Astrocyte (in vitro differentiated cells and primary cell): ENCODE measurements around the gene MYT1. TPM values are rescaled to one million over a fixed set of nuclear protein-coding genes. Genes with fewer than 3 reads are reported as not detected.
A peak's percentile ranks its signal among the peaks of the same experiment; 100 is the strongest.

Experiments used
- DNase-seq: peaks from one replicate; pipeline ENCODE4 v3.0.0-alpha.2; 2010; ENCODE audit warnings: low read depth
- FAIRE-seq: peaks from 2 replicates; lab custom pipeline; 2011; peaks lifted over from hg19 to GRCh38; lab: Jason Lieb, UNC
- H2AFZ ChIP-seq: 2 replicates; pipeline ENCODE4 v1.6.0; 2012; ENCODE audit warnings: low read depth, low read length, inconsistent platforms
- H3K27ac ChIP-seq: 2 replicates; pipeline ENCODE4 v1.5.1; 2011; ENCODE audit warnings: low read depth, low read length, inconsistent platforms
- H3K27me3 ChIP-seq: 2 replicates; pipeline ENCODE4 v1.6.0; 2011; ENCODE audit warnings: low read length, inconsistent platforms; ENCODE audit not compliant: insufficient read depth
- H3K36me3 ChIP-seq: 2 replicates; pipeline ENCODE4 v1.5.1; 2011; ENCODE audit warnings: low read length, inconsistent platforms; ENCODE audit not compliant: insufficient read depth
- H3K4me1 ChIP-seq: 2 replicates; pipeline ENCODE4 v1.5.1; 2011; ENCODE audit warnings: low read length, inconsistent platforms; ENCODE audit not compliant: insufficient read depth
- H3K4me2 ChIP-seq: 2 replicates; pipeline ENCODE4 v1.6.0; 2012; ENCODE audit warnings: low read length, inconsistent platforms
- H3K4me3 ChIP-seq: 2 replicates; pipeline ENCODE4 v1.5.1; 2011; ENCODE audit warnings: low read depth, mild to moderate bottlenecking, low read length, inconsistent platforms; ENCODE audit not compliant: insufficient read depth
- H3K79me2 ChIP-seq: 2 replicates; pipeline ENCODE4 v1.6.0; 2012; ENCODE audit warnings: mild to moderate bottlenecking, low read length, inconsistent platforms; ENCODE audit not compliant: insufficient read depth
- H3K9ac ChIP-seq: 2 replicates; pipeline ENCODE4 v1.6.0; 2012; ENCODE audit warnings: mild to moderate bottlenecking, low read length, inconsistent platforms
- H3K9me3 ChIP-seq: 2 replicates; pipeline ENCODE4 v1.5.1; 2012; ENCODE audit warnings: low read depth, mild to moderate bottlenecking, low read length, inconsistent platforms; ENCODE audit not compliant: insufficient read depth
- H4K20me1 ChIP-seq: 2 replicates; pipeline ENCODE4 v1.6.0; 2012; ENCODE audit warnings: low read length, inconsistent platforms; ENCODE audit not compliant: insufficient read depth
- H3K27ac Mint-ChIP-seq: one replicate; pipeline ENCODE4 v1.8.0; 2021; ENCODE audit warnings: mild to moderate bottlenecking, mixed read lengths; ENCODE audit not compliant: unreplicated experiment
- H3K27me3 Mint-ChIP-seq: one replicate; pipeline ENCODE4 v1.8.0; 2021; ENCODE audit warnings: low read depth, mixed read lengths; ENCODE audit not compliant: unreplicated experiment
- H3K36me3 Mint-ChIP-seq: one replicate; pipeline ENCODE4 v1.8.0; 2021; ENCODE audit warnings: low read depth, mixed read lengths; ENCODE audit not compliant: unreplicated experiment
- H3K4me1 Mint-ChIP-seq: one replicate; pipeline ENCODE4 v1.8.0; 2021; ENCODE audit warnings: low read depth, mixed read lengths; ENCODE audit not compliant: unreplicated experiment
- H3K4me3 Mint-ChIP-seq: one replicate; pipeline ENCODE4 v1.8.0; 2021; ENCODE audit warnings: mild to moderate bottlenecking, moderate library complexity, mixed read lengths; ENCODE audit not compliant: unreplicated experiment
- H3K9me3 Mint-ChIP-seq: one replicate; pipeline ENCODE4 v1.8.0; 2021; ENCODE audit warnings: mild to moderate bottlenecking, mixed read lengths; ENCODE audit not compliant: unreplicated experiment
- CTCF ChIP-seq: IDR thresholded peaks from 2 replicates; pipeline ENCODE4 v1.5.1; 2011; ENCODE audit warnings: low read depth, mild to moderate bottlenecking, inconsistent platforms, low read length, moderate library complexity; ENCODE audit not compliant: insufficient read depth
- EZH2 ChIP-seq: IDR thresholded peaks from 2 replicates; pipeline ENCODE4 v1.6.1; 2012; ENCODE audit warnings: mild to moderate bottlenecking, low read length, inconsistent platforms; ENCODE audit not compliant: insufficient read depth
- total RNA-seq: library from RNA; stranded (reverse); gene quantifications from 2 replicates; pipeline ENCODE4 v1.2.1, GENCODE V29; 2021

The MYT1 gene
- total RNA-seq, 1 donor from 2014 or later = not detected

GRCh38 chr20:64255361-64256281 is 91.4 kb downstream of the MYT1 start, which contains the start of gene PCMTD2:
TSS of gene PCMTD2 (plus strand) at chr20:64255748. CDS start at chr20:64259966, 4,218 bp downstream.
- DNase-seq = peak; percentile 52
- H3K36me3 Mint-ChIP-seq = no peaks in the 10 kb centered on the region

GRCh38 chr20:64256282-64256935 is 92.2 kb downstream of the MYT1 start:
- no peaks in the 10 kb centered on the region for H3K36me3 ChIP-seq
- H3K79me2 ChIP-seq = peaks cover 28% of the 10 kb centered on the region
- Mint-ChIP-seq H3K4me1 (peaks cover 16% of the 10 kb centered on the region), H3K27ac (peak overlapping the region; percentile 78), H3K9me3 (no peaks in the 10 kb centered on the region), H3K4me3 (peak overlapping the region; percentile 91), H3K27me3 (peaks cover 3% of the 10 kb centered on the region), H3K36me3 (no peaks in the 10 kb centered on the region)
- H3K27me3 ChIP-seq = no peaks in the 10 kb centered on the region
- FAIRE-seq = no peak
- H4K20me1 ChIP-seq = no peaks in the 10 kb centered on the region
- TF ChIP-seq CTCF = no peak
- TF ChIP-seq EZH2 = no peak
- peak; percentile 1 for DNase-seq
- peak overlapping the region; percentile 81 for H2AFZ ChIP-seq
- H3K4me1 ChIP-seq = peaks cover 15% of the 10 kb centered on the region
- peak overlapping the region; percentile 90 for H3K9ac ChIP-seq
- H3K4me3 ChIP-seq = peak overlapping the region; percentile 90
- H3K27ac ChIP-seq = peak overlapping the region; percentile 62
- peak overlapping the region; percentile 99 for H3K4me2 ChIP-seq
- H3K9me3 ChIP-seq = no peaks in the 10 kb centered on the region

More at GRCh38 chr20:64255361-64256281, 91.4 kb downstream of the MYT1 start, which contains the start of gene PCMTD2:
- H3K27ac ChIP-seq = peak within 1 kb of the TSS; percentile 62
- peak within 1 kb of the TSS; percentile 95 for H2AFZ ChIP-seq
- TF ChIP-seq CTCF (no peak), EZH2 (no peak)
- H4K20me1 ChIP-seq = no peaks in the 10 kb centered on the region
- no peaks in the 10 kb centered on the region for H3K36me3 ChIP-seq
- Mint-ChIP-seq H3K9me3 (no peaks in the 10 kb centered on the region), H3K4me1 (peaks cover 14% of the 10 kb centered on the region), H3K27me3 (peaks cover 7% of the 10 kb centered on the region), H3K4me3 (peak within 1 kb of the TSS; percentile 91), H3K27ac (peak within 1 kb of the TSS; percentile 78)
- FAIRE-seq = no peak
- peak within 1 kb of the TSS; percentile 90 for H3K4me3 ChIP-seq
- H3K27me3 ChIP-seq = peaks cover 7% of the 10 kb centered on the region
- H3K9me3 ChIP-seq = no peaks in the 10 kb centered on the region
- H3K9ac ChIP-seq = peak within 1 kb of the TSS; percentile 90
- H3K4me2 ChIP-seq = peak within 1 kb of the TSS; percentile 99
- H3K79me2 ChIP-seq = peaks cover 28% of the 10 kb centered on the region
- H3K4me1 ChIP-seq = peaks cover 15% of the 10 kb centered on the region
